HepG2 (cell line): Measurements from ENCODE around the gene HES6. TPM values are rescaled to one million over a fixed set of nuclear protein-coding genes. Genes with fewer than 3 reads are reported as not detected.
A peak's percentile ranks its signal among the peaks of the same experiment; 100 is the strongest.

Source experiments
- ARID3A ChIP-seq: IDR thresholded peaks from 2 replicates; pipeline ENCODE4 v1.6.1; 2012; ENCODE audit warnings: low read depth, low read length, improper control_type of control experiment
- DPF2 ChIP-seq: sonication (generic); formaldehyde crosslinking; IDR thresholded peaks from 2 replicates; pipeline ENCODE4 v1.4.0; 2020; ENCODE audit warnings: mild to moderate bottlenecking, low read depth, missing genetic modification reagents, borderline replicate concordance
- FOXA3 ChIP-seq: IDR thresholded peaks from 2 replicates; pipeline ENCODE4 v1.6.1; 2016; ENCODE audit warnings: missing genetic modification reagents, missing compliant biosample characterization
- MAF1 ChIP-seq: sonication (generic); formaldehyde crosslinking; IDR thresholded peaks from 2 replicates; pipeline ENCODE4 v1.5.0; 2020; ENCODE audit warnings: missing genetic modification reagents, borderline replicate concordance
- RBM39 ChIP-seq: fragments of 200-400 bp; formaldehyde crosslinking; IDR thresholded peaks from one replicate; pipeline ENCODE4 v1.6.1; 2018; ENCODE audit warnings: antibody characterized with exemption, mild to moderate bottlenecking, low read depth, low read length; ENCODE audit not compliant: poor library complexity, severe bottlenecking
- RERE ChIP-seq: IDR thresholded peaks from 2 replicates; pipeline ENCODE4 v1.6.1; 2016; ENCODE audit warnings: low read depth, missing genetic modification reagents, missing compliant biosample characterization
- SAFB2 ChIP-seq: sonication (generic); formaldehyde crosslinking; IDR thresholded peaks from 2 replicates; pipeline ENCODE4 v1.5.1; 2020; ENCODE audit warnings: missing genetic modification reagents, low read depth, mild to moderate bottlenecking, borderline replicate concordance
- SP1 ChIP-seq, 2 experiments: fragments of 450-650 bp in 1 of 2; sonication (generic) in 1 of 2; formaldehyde crosslinking in 1 of 2; IDR thresholded peaks; 2 replicates each; pipeline versions ENCODE4 v1.4.0 to v1.6.1; 2016 to 2020; ENCODE audit warnings: missing genetic modification reagents in 1 of 2
- ZBTB4 ChIP-seq: sonication (generic); formaldehyde crosslinking; IDR thresholded peaks from 2 replicates; pipeline ENCODE4 v1.4.0; 2020; ENCODE audit warnings: missing genetic modification reagents, mild to moderate bottlenecking, borderline replicate concordance
- ZMAT3 ChIP-seq: sonication (generic); formaldehyde crosslinking; conservative IDR thresholded peaks from 2 replicates; pipeline ENCODE4 v1.7.0; 2021; ENCODE audit warnings: missing genetic modification reagents
- ZMYM2 ChIP-seq: sonication (generic); formaldehyde crosslinking; IDR thresholded peaks from 2 replicates; pipeline ENCODE4 v1.8.0; 2022; ENCODE audit warnings: mild to moderate bottlenecking, missing genetic modification reagents
- ZMYM3 ChIP-seq: sonication (generic); formaldehyde crosslinking; IDR thresholded peaks from 2 replicates; pipeline ENCODE4 v1.5.1; 2020; ENCODE audit warnings: mild to moderate bottlenecking, missing genetic modification reagents
- ZNF205 ChIP-seq: IDR thresholded peaks from 2 replicates; pipeline ENCODE4 v1.6.1; 2018; ENCODE audit warnings: missing biosample characterization, missing genetic modification reagents
- ZNF331 ChIP-seq: sonication (generic); formaldehyde crosslinking; IDR thresholded peaks from 2 replicates; pipeline ENCODE4 v1.4.0; 2020; ENCODE audit warnings: missing genetic modification reagents
- ZNF556 ChIP-seq: sonication (generic); formaldehyde crosslinking; IDR thresholded peaks from 2 replicates; pipeline ENCODE4 v1.4.0; 2020; ENCODE audit warnings: mild to moderate bottlenecking, missing genetic modification reagents, borderline replicate concordance
- ZNF772 ChIP-seq: sonication (generic); formaldehyde crosslinking; IDR thresholded peaks from 2 replicates; pipeline ENCODE4 v1.5.0; 2020; ENCODE audit warnings: mild to moderate bottlenecking, missing genetic modification reagents
- ZSCAN31 ChIP-seq: sonication (generic); formaldehyde crosslinking; IDR thresholded peaks from 2 replicates; pipeline ENCODE4 v1.5.0; 2020; ENCODE audit warnings: low read depth, mild to moderate bottlenecking, missing genetic modification reagents
- polyA plus RNA-seq, 8 experiments: library from polyadenylated mRNA; depleted of rRNA in 3 of 8; stranded (reverse) in 7 of 8; unstranded in 1 of 8; fragments of >200 nt; fragmentation: Illumina TruSeq in 4 of 8; extraction: Trizol in 4 of 8; gene quantifications; 2 replicates each; pipeline versions ENCODE4 v1.2.1 to v1.2.3, GENCODE V29; 2011 to 2016; ENCODE audit warnings: low read depth in 4 of 8, missing spikeins in 1 of 8, mixed read lengths in 1 of 8; ENCODE audit not compliant: insufficient read depth in 1 of 8
- total RNA-seq, 5 experiments: library from RNA; depleted of rRNA; stranded (reverse); fragments of >200 nt; fragmentation: Illumina TruSeq; extraction: Trizol; gene quantifications; 2 replicates each; pipeline ENCODE4 v1.2.3, GENCODE V29; 2016; ENCODE audit warnings: low read depth in 1 of 5

Gene HES6
- total and polyA plus RNA-seq, 2 of the 13 experiments (the other 11 are each of a cell fraction or from before 2014, with no cell fraction given), result 19.5 to 82.8 TPM

GRCh38 chr2:238263204-238264071 lies 23.6 kb upstream of the HES6 start (continued):
- TF ChIP-seq ZSCAN31 (CRISPR knock-in tag) (peak; percentile 68; the same call in 1 of the 2 replicates), ZMAT3 (0 out of 2 replicates have a peak, but pooled peaks have one; percentile 75), ZNF556 (CRISPR knock-in tag) (peak; percentile 92), ZNF331 (CRISPR knock-in tag) (peak; percentile 58), ZNF205 (CRISPR knock-in tag) (peak; percentile 64; the same call in 1 of the 2 replicates), ARID3A (0 out of 2 replicates have a peak, but pooled peaks have one; percentile 25), DPF2 (CRISPR knock-in tag) (peak; percentile 53; the same call in 1 of the 2 replicates), ZMYM3 (CRISPR knock-in tag) (peak; percentile 56; the same call in 1 of the 2 replicates), RERE (CRISPR knock-in tag) (peak; percentile 22; the same call in 1 of the 2 replicates), MAF1 (0 out of 2 replicates have a peak, but pooled peaks have one; percentile 45), RBM39 (no peak), SAFB2 (CRISPR knock-in tag) (0 out of 2 replicates have a peak, but pooled peaks have one; percentile 31), ZNF772 (CRISPR knock-in tag) (0 out of 2 replicates have a peak, but pooled peaks have one; percentile 66), ZMYM2 (CRISPR knock-in tag) (no peak), SP1 (IDR thresholded peaks at IDR 0.05) (no peak), SP1 (CRISPR knock-in tag; IDR thresholded peaks at IDR 0.05) (peak; percentile 28; the same call in 1 of the 2 replicates), ZBTB4 (no peak), FOXA3 (peak; percentile 76)
